ENCODE results near the gene MYD88. TPM values are rescaled to one million over a fixed set of nuclear protein-coding genes. Genes with fewer than 3 reads are reported as not detected.

The MYD88 gene
- total and polyA plus RNA-seq, 9 of the 15 experiments (the other 6 are each of a cell fraction or from before 2014, with no cell fraction given) = 3.2 to 47.3 (median 27.6) TPM

DNA sequence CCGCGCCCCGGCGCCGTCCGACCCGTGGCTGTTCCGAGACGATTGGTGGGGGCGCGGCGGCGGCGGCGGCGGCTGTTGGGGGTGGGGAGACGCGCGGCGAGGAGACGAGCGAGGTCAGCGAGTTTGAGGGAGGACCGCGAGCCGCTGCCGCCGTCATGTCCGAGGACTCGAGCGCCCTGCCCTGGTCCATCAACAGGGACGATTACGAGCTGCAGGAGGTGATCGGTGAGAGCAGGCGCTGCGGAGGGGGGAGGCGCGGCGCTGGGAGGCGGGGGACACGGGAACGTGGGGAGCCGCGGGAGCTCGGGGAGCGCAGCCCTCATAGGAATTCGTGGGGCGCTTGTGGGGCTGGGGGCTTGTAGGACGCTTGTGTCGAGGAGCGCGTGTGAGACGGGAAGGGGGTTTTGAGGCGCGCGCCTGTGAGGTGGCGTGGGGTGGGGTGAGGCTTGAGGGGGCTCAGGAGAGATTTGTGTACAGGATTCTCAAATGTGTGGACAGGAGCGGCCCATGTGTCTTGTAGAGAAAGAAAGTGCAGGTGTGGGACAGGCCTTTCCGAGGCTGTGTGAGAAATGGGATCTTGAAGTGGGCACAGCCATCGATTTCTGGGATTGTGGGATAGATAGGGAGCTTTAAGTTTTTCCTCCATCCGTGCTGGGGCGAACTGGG, 27.4 kb downstream of the MYD88 start (continued):
- TF ChIP-seq ADNP (tag; IDR thresholded peaks at IDR 0.05) (no peak), ILF3 (IDR thresholded peaks at IDR 0.05; ENCODE audit: borderline replicate concordance) (no peak), BRCA1 (IDR thresholded peaks at IDR 0.05) (no peak), BRCA1 (CRISPR knock-in tag; IDR thresholded peaks at IDR 0.05) (peak; percentile 93; the same call in 1 of the 2 replicates), OTX1 (CRISPR knock-in tag; IDR thresholded peaks at IDR 0.05) (no peak), U2AF1 (optimal IDR thresholded peaks at IDR 0.05; ENCODE audit: low read depth, low read length) (no peak), GTF2E2 (tag; IDR thresholded peaks at IDR 0.05) (0 out of 2 replicates have a peak, but pooled peaks have one; percentile 30), NFRKB (IDR thresholded peaks at IDR 0.05; ENCODE audit: low read depth) (no peak), CREBBP (IDR thresholded peaks at IDR 0.05; ENCODE audit: low read depth, low read length) (no peak), NFXL1 (CRISPR knock-in tag; IDR thresholded peaks at IDR 0.05) (no peak), NR2C2 (CRISPR knock-in tag; IDR thresholded peaks at IDR 0.05) (0 out of 2 replicates have a peak, but pooled peaks have one; percentile 5), NR2C2 (tag; IDR thresholded peaks at IDR 0.05) (no peak; the same call in 1 of the 2 replicates), SUPT5H (IDR thresholded peaks at IDR 0.05) (0 out of 2 replicates have a peak, but pooled peaks have one; percentile 26), ZBTB49 (CRISPR knock-in tag; IDR thresholded peaks at IDR 0.05; ENCODE audit: borderline replicate concordance) (peak; percentile 21; the same call in 1 of the 2 replicates), ESRRB (CRISPR knock-in tag; IDR thresholded peaks at IDR 0.05; ENCODE audit: borderline replicate concordance) (no peak), GTF2A2 (tag; IDR thresholded peaks at IDR 0.05) (no peak), ESRRA (IDR thresholded peaks at IDR 0.05; ENCODE audit: borderline replicate concordance, low read depth) (no peak; the same call in 1 of the 2 replicates), TOE1 (IDR thresholded peaks at IDR 0.05; ENCODE audit: borderline replicate concordance) (no peak), TOE1 (CRISPR knock-in tag; IDR thresholded peaks at IDR 0.05; ENCODE audit: borderline replicate concordance, low read depth) (no peak), MXD1 (CRISPR knock-in tag; IDR thresholded peaks at IDR 0.05; ENCODE audit: borderline replicate concordance, poor library complexity, severe bottlenecking) (no peak), FOSL1 (tag; conservative IDR thresholded peaks at IDR 0.05) (peak; percentile 9; the same call in 1 of the 2 replicates), THRAP3 (IDR thresholded peaks at IDR 0.05; ENCODE audit: borderline replicate concordance) (no peak), ZNF512 (tag; IDR thresholded peaks at IDR 0.05) (no peak), KLF1 (tag; IDR thresholded peaks at IDR 0.05) (no peak)
- TF ChIP-seq, protein P1, sequence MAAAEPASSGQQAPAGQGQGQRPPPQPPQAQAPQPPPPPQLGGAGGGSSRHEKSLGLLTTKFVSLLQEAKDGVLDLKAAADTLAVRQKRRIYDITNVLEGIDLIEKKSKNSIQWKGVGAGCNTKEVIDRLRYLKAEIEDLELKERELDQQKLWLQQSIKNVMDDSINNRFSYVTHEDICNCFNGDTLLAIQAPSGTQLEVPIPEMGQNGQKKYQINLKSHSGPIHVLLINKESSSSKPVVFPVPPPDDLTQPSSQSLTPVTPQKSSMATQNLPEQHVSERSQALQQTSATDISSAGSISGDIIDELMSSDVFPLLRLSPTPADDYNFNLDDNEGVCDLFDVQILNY (CRISPR knock-in tag; IDR thresholded peaks at IDR 0.05) = 0 out of 2 replicates have a peak, but pooled peaks have one; percentile 31
